GM18519 (cell line): ENCODE data around the gene EXOC6B.

Experiments used
- ATAC-seq: cut with Tn5 transposase; IDR thresholded peaks from one replicate; pipeline ENCODE4 v1.9.1; 2021; ENCODE audit warnings: mild to moderate bottlenecking, moderate library complexity; ENCODE audit not compliant: unreplicated experiment, low FRiP score

The EXOC6B gene

DNA sequence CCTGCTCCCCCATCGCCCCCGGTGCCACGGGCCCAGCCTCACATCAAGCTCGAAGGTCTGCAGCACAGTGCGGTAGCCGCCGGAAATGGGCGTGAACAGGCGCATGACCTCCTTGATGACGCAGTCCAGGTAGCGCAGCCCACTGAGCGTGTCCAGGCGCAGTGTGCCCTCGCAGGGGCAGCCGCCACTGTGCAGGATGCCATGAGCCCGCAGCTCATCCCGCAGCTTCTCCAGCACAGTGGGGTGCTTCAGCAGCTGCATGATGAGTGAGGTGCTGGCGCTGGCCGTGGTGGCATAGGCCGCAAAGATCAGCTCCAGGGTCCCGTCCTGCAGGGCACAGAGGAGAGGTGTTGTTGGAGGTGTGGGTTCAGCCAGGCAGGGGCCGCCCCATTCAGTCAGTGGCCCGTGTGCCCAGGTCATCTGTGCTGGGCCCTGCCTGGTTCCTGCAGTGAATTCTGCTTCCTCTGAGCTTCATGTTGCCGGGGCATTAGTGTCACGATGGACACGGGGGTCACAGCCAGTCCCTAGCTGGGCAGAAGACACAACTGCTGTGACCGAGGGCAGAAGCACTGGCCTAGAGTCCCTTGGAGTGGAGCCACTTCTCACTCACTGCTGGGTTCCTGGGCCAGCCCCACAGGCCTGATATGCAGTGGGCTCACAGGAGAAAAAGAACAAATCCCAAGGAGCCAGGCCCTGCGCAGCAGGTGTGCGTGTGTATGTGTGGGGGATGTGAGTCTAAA lies 692.7 kb downstream of the EXOC6B start:
- no peak for ATAC-seq

DNA sequence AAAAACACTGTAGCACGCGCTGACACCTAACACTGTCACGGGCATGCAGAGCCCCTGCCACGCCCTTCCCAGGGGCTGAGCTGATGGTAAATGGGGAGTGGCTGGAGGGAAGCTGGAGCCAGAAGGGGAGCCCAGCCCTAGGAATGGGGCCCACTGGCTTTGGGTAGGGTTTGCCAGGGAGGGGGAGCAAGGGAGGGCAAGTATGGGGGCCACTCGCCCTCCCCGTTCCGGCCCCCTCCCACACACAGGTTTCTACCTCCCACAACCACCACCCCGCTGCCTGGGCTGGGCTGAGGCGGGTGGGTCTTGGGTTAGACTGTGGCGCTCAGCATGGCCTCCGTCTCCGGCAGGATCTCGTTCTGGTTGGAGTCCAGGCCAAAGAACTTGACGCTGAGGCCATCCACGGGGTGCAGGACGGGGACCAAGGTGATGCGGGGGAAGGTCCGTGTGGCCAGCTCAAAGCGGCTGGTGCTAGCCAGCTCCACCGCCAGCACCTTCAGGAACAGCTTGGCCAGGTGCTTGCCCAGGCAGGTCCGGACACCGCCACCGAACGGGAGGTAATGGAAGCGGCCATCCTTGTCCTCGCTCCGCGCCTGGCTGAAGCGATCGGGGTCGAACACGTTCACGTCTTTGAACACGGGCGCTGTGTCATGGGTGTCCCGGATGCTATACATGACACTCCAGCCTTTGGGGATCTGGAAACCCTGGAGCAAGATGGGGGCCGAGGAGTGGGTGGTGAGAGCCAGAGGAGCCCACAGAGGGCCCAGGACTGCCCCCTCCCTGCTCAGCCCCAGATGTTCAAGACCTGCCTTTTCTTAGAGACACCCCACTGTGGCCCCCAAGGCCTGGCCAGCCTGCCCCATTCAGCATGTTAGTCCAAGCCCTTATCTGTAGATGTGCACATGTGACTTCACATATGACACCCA lies 693.7 kb downstream of the EXOC6B start:
- ATAC-seq, result no peak

DNA sequence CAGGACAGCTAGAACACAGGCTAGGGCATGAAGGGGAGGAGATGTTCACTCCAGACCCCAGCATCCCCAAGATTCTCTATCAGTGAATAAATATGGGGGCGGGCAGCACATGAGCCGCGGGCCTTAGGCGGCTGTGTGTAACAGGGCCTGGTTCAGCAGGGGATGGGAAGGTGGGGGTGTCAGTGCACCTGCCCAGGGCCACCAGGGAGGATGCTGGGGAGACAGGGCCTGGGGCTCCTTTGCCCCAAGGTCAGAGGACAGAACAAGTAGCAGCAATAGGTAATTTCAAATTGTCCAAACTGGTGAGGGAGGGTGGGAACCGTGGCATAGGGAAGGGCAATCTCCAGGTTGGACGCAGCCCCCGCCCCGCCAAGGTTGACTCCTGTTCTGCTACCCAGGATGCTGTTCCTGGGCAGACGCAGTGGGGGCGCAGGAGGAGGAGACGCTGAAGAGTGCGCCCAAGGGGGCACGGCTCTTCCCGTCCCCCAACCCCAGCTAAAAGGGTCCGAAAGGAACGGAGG lies 694.4 kb downstream of the EXOC6B start:
- no peak for ATAC-seq

DNA sequence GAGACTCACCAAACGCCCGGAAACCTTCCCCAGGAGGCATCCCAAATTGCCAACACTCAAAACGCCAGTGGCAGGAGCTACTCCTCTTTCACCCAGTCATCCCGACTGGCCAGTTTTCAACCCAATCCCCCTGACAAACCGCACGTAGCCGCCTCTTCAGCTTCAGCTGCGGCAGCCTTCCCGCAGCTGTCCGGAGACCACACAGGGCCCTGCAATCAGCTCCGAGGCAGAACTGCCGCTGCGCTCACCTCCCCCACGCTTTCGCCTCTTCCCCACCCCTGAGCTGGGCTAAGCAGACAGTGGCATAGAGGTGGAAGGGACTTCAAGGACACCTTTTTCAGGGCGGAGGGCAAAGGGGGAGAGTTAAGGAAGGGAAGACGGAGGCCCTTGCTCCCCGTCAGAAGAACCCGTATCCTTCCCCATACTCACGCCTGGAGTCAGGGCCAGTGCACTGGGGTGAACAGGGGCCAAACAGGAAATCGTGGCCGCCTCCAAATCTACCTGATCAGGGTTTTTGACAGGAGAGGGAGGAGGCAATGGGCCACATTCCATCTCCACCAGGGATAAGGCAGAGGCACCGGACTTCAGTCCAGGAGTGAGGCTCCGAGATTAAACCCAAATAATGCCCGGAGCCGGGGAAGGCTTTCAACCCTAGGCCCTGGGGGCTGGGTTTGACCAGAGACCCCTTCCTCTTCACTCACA lies 695.0 kb downstream of the EXOC6B start:
- ATAC-seq, result no peak

DNA sequence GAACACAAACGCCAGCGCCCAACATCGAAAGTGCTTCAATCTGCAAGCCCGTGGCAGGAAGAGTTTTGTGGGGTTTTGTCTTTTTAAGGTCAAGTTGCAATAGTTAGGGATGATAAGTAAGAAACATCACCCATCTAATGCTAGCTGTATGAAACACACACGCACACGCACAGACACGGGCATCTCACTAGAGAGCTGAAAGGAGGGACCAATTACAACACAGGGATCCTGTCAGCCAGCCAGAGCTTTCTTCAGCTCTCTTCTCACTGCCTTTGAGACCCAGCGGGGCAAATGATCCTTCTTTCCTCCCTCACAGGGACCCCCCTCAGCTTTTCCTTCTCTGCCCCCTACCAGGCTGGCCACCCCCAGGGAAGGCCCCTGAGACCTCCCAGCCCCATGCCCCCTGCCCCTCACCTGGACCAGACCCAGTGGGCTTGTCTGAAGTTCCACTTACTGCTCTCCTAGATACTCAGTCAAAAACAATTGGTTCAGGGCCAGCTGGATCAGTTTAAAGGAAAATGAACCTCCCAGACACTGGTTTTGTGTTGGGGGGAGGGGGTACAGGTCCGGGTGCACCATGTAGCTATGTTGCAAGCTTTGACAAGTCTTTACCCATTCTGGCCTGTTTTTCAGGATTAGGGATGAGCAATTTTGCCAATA lies 696.0 kb downstream of the EXOC6B start:
- no peak for ATAC-seq

DNA sequence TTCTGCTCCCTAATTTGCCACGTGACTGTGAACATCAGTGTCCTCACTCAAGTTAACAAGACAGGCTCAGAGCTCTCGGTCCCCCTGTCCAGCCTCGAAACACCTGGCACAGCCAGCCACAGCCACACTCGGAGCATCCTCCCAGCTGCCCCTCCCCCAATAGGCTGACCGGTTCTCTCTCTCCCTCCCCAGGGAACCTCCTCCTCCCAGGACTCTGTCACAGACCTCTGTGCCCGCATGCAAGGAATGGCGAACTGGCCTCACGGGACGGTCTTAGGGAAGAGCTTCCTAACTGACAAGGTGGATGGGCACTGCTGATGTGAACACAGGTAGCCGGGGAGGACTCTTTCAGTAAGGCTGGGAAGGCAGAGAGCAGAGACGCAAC lies 697.0 kb downstream of the EXOC6B start:
- no peak for ATAC-seq

DNA sequence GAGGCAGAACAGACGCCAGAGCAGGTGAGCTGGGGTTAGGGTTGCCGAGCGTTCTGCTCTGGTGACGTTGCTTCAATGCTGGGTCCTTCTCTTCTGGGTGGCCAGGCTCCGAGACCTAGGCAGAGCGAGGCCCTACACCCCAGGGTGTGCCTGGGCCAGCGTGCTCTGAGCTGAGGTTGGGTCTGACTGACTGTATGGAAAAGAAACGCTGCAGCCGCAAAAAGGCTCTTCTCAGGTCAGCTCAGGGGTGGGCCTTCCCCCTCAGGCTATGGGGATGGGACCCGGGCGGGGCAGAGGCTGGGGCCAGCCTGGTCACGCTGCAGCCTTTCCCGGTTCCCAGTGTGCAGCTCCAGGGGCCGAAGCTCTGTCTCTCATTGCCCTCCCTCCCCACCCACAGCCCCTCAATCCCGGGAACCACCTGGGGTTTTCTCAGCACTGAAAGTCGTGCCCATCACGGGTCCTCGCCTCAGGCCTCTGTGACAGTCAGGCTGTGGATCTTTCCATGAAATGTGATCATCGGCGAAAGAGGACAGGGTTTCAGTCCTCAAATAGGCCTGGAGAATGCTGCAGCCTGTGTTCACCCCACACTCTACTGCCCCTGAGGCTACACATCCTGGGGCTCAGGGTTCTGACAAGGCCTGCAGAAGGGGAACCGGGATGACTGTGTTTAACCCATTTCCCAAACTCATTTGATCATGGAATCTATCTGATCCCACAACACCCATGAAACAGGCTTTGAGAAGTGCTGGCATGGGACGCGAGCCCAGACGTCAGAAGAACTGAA lies 697.6 kb downstream of the EXOC6B start:
- no peak for ATAC-seq

DNA sequence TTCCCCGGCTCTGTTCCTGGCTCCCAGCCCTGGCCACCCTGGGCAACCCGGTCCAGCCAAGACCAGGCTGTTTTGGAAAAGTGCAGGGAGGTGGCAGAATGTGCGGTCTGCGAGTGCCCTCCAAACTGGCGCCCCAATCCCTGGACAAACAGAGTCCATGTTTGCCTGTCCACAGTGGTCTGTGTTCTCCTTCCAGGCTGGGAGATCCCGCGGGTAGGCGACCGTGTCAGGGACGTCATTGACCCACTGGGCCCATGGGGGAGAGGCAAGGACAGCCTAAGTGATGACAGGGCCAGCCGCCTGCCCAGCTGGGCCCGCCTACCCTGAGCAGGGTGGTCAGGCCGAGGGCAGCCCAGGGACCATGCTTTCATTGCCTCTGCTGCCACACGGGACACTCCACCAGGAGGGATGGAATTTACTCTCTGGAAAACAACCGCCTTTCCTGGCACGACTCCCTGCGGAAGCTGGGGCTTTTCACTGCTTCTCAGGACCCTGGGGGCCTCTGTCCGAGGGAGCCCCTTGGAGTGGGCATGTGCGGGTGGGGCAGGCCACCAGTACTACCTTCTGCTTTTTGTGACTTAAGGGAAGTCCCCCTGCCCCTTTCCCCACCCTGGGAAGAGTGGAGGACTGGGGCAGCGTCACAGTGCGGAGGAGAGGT lies 698.3 kb downstream of the EXOC6B start:
- no peak for ATAC-seq

DNA sequence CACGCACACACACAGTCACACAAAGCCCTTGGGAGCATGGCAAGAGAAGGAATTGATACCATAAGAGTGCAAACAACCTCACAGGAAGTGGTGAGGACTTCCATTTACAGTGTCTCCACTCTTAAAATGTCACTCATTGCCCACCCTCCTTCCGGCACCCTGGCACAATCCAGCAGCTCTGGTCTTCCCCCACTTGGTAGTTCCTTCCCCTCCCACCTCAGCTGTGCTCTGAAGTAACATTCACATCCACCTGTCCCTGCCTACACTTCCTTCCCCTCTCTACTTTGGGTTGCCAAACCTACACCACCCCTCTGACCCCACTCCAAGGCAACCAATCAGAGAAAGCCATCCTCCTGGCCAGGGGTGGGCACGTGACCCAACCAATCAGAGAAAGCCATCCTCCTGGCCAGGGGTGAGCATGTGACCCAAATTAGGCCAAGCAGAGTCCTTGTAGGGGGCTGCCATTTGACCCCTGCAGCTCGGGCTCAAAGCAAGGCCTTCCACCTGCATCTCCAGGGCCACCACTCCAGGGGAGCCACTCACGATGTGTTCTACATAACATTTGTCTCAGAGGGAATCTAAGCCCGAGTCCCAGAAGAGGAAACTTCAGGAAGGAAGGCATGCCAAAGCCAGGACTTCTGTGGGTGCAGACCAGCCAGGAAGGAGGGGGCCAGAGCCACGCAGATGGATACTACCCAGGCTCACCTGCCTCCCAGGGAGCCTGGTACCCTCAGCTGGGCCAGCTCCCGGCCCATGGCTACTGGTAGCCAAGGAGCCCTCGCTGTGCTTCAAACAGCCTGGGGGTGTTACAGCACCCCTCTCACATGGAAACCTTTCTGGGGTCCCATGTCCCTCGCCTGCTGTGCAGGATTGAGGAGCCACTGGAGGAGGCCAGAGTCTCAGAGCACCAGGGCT lies 699.4 kb downstream of the EXOC6B start:
- ATAC-seq, result no peak
